ENCODE data around the gene MMP13.

DNA sequence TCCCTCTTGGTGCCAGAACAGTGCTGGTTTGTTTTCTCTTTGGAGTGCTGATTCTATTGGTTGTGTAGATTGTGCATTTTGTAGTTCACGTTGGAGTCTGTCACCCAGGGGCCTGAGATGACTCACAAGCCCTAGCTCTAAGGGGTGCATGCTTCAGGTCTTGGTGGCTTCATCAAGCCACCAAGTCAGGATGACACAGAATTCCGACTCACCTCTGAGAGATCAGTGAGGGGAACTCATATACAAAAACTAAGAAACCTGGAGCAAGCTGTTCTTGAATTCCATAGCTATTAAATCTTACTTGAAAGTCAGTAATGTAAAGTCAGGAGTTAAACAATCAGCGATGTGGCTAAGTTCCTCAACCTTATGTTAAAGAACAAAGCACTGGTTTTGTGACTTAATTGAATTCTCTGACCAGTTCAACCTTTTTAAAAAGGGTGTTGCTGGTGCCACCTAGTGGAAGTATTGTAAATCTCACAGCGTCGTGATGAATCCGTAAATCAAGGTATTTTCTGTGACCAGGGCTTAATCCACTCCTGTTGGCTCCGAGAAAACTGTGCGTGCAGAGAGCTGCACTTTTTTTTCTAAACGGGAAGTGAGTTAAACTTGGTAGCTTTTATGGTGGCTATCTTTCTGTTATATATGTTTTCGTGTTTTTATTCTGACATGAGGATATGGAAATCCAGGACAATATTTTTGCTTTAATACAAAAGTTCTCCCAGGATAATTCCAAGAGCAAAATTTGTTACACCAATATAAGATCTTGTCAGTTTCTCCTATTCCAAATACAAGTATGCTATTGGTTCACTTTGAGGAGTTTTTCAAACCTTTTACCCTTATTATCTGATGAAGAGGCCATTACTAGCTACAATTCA lies 14.6 kb downstream of the MMP13 start:
- TF ChIP-seq, protein P1, sequence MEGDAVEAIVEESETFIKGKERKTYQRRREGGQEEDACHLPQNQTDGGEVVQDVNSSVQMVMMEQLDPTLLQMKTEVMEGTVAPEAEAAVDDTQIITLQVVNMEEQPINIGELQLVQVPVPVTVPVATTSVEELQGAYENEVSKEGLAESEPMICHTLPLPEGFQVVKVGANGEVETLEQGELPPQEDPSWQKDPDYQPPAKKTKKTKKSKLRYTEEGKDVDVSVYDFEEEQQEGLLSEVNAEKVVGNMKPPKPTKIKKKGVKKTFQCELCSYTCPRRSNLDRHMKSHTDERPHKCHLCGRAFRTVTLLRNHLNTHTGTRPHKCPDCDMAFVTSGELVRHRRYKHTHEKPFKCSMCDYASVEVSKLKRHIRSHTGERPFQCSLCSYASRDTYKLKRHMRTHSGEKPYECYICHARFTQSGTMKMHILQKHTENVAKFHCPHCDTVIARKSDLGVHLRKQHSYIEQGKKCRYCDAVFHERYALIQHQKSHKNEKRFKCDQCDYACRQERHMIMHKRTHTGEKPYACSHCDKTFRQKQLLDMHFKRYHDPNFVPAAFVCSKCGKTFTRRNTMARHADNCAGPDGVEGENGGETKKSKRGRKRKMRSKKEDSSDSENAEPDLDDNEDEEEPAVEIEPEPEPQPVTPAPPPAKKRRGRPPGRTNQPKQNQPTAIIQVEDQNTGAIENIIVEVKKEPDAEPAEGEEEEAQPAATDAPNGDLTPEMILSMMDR (IDR thresholded peaks at IDR 0.05; ENCODE audit: poor library complexity): peak; percentile 92
- TF ChIP-seq EZH2 (IDR thresholded peaks at IDR 0.05; ENCODE audit: borderline replicate concordance) (no peak), EZH2phosphoT487 (IDR thresholded peaks at IDR 0.05; ENCODE audit: low read depth, severe bottlenecking, unreplicated experiment) (no peak)

Measured in hepatocyte (in vitro differentiated cells).